Measurements from ENCODE around the gene PPP6R1.

PPP6R1 gene

DNA sequence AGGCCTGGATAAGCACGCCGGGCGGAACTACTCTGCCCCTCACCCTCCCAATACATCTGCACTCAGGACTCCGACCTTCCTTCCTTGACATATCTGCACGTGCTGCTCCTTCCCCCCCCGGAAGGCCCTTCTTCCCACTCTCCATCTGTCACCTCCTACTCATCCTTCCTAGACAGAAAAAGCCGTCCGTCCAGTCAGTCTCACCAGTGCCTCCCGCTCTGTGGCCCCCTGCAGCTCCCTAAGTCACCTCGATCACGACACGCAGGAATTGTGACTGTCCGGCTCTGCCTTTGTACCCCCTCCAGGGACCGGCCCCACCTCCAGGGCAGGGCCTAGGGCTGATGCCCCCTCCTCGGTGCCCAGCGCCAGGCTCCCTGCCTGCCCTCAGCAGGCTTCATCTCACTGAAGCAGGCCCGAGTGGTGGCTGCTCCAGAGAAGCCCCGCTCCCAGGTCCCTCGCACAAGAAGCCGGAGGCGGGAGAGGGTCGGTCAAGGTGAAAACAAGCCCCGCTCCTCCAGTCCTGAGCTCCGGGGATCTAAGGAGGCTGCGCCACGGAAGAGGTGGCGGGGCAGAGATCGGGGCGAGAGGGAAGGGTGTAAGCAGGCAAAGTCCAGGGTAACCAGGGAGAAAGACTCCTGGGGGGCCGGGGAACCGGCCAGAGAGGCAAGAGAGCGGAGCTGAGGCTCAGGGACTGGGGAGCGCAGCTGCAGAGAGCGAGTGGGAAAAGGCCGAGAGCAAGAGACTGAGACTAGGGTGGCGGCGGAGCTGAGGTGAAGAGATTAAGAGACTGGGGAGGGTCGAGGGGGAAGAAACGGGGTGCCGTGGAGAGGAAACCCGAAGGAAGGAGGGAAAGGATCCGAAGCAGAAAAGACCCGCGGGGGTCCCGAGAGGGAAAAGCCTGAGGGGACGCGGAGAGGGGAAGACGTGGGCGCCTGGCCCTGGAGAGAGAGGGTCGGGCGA is 1.1 kb downstream of the PPP6R1 start:
- peak; percentile 26 for DNase-seq

DNA sequence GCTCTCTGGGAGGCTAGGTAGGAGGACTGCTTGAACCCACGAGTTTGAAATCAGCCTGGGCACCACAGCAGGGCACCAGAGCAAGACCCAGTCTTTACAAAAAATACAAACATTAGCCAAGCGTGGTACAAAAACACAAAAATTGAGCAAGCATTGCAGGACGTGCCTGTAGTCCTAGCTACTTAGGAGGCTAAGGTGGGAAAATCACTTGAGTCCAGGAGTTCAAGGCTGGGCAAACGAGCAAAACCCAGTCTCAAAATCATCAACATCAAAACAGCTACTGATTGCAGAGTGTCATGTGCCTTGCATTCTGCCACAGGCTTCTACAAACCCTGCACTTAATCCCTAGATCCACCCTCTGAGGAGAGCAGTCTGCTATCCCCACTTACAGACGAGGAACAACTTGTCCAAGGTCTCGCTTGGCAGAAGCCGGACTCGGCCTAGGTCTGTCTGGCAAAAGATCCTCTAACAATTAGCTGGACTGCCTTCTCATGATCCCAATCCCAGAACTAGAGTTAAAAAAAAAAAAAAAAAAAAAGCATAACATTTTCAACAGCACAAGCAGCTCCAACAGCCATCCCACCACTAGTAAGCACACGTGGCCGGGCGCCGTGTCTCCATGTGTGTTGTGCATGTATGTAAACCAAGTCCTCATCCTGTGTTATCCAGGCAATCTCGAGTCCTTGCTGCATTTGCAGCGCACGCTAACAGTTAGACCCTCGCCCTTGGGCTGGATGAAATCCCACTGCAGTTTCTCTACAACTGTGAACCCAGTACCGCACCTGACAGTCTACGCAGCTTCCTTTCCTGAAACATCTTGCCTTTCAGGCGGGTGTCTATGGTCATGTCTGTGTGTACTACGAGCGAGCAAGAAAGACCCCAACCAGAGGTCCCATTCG is 2.0 kb downstream of the PPP6R1 start:
- DNase-seq, result peak; percentile 19

DNA sequence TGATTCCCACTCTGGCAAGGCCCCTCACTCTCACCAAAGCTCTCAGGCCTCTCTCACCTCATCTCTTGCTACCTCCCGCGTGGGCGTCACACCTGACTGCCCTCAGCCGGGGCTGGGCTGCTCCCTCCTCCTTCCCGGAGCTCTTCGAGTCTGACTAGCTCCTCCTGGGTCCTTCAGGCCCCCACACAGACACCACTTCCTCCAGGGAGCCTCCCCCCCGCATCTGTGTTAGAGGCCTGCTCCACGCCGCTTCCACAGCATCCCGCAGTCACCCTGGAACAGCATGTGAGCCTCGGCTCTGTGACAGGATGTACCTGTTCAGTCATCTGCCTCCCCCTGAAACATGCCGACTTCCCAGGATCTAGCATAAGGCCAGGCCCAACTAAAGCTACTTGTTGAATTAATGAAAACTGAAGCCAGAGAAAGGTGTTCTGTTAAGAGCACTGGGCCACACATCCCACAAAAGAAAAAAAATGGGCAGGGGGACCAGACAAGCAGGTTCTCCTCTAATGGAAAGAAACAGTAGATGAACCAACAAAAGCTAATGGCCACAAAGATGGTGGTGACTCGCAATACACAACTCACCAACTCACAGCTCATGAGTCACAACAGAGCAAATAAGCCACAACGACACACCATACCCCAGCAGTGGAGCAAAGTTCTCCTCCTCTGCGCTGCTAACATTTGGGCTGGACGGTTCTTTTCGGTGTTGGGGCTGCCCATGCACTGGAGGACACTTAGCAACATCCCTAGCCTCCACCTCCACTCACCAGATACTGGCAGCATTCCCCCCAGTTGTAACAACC is 3.0 kb downstream of the PPP6R1 start:
- peak; percentile 60 for DNase-seq

DNA sequence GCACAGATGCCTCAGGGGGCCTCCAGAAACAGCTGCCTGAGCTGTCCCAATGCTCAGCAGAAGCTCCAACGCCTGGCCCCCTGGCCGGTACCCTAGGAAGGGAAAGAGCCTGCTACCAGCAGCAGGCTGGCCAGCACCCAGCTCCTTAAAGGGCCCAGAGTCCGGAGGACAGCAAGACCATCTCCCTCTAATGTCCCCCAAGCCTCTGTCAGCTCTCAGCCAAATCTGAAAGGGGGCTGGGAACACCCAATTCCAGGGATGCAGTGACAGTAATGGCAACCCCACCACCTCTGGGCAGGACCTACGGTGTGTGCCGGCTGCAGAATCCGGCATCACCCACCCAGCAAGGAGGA is 4.2 kb downstream of the PPP6R1 start:
- no peak for DNase-seq

DNA sequence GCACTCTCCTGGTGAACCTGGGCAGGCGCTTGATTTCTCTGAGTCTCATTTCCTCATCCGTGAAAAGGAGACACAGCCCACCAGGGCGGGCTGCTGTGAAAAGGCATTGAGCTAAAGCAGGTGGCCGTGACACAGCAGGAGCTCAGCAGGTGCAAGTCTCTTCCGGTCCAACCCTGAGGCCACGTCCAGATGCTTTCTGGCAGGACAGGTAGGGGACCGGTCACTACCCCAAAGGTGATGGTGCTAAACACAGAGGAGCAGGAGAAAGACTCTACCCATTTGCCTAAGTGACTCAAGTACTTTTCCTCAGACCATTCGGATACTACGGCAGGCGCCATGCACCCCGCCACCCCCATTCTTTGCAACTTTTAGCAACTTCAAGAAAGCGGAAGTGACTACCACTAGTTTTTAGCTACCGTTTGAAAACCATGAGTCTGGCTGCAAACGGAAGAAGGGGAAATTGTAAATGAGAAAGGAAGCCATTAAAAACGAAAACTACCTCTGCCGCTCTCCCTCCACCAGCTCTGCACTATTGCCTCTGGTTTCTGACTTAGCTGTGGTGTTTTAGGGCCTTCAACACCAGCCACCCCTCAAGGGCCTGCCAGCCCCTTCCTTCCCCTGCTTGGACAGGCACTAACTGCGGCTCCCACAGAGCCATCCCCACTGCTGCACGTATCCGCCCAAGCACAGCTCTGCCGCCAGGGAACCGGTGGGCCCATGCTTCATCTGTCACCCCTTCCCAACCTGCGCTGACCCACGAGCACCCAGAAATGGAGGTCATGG is 4.8 kb downstream of the PPP6R1 start:
- peak; percentile 74 for DNase-seq

DNA sequence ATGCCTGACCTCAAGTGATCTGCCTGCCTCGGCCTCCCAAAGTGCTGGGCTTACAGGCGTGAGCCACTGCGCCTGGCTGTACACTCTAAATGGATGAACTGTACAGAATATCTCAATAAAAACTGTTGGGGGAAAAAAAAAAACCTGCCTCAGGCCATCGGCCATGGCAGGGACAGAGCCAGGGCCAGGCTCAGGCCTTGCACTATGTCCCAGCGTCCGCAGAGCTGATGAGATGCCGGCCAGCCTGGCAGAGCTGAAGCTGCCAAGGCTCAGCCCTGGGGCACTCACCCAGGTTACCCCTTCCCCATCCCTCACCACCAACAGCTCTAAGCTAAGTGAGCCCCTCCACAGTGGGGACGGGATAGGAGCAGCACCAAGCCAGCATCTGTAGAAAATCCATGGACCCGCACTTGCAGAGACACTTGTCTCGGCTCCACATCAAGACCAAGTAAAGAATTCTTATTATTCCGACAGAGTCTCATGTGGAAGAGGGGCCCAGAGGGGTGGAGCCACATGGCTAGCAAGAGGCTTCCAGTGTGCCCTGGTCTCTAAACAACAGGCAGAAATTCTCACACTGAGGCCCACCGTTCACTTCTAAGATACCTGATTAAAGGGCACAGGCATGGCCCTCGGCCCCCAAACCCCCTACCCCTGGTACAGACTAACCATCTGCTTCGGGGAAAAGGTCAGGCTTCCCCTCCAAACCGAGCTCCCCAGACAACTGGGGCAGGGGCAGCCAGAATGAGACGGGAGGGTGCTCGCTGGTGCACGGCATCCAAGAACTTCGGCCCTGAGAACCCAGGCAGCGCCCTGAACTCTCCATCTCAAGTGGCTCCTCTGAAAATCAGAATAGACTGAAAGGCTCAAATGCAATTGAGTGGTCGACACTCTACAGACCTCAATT is 5.8 kb downstream of the PPP6R1 start:
- no peak for DNase-seq

DNA sequence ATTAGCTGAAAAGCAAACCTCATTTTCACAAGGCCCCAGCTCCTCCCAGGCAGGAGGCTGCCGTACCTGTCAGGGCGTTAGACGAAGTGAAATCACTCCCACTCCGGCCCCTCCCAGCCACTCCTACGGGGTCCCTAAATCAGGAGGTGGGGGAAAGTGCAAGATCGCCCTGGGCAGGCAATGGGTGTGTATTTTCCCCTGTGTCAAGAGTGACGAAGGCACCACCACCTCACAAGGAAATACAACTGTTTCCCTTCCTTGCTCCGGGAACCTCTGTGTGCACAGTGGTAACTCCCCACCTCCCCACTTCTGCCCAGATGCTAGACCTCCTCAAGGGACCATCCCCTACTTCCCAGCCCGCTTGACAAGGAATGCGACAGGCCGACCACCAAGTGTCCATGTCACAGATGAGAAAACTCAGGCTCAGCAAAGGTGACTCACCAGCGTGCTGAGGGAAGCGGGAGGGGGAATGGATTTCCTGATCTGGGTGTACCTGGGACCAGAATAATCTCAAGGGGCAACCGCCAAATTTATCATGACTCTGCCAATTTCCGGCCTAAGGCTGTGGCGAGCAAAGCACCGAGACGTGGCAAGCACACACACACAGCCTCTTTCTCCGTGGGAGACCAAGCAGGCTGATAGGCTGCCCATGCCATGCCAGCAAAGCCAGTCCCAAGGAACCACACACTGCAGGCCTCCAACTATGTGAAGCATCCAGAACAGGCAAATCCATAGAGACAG is 7.3 kb downstream of the PPP6R1 start:
- DNase-seq, result peak; percentile 57

DNA sequence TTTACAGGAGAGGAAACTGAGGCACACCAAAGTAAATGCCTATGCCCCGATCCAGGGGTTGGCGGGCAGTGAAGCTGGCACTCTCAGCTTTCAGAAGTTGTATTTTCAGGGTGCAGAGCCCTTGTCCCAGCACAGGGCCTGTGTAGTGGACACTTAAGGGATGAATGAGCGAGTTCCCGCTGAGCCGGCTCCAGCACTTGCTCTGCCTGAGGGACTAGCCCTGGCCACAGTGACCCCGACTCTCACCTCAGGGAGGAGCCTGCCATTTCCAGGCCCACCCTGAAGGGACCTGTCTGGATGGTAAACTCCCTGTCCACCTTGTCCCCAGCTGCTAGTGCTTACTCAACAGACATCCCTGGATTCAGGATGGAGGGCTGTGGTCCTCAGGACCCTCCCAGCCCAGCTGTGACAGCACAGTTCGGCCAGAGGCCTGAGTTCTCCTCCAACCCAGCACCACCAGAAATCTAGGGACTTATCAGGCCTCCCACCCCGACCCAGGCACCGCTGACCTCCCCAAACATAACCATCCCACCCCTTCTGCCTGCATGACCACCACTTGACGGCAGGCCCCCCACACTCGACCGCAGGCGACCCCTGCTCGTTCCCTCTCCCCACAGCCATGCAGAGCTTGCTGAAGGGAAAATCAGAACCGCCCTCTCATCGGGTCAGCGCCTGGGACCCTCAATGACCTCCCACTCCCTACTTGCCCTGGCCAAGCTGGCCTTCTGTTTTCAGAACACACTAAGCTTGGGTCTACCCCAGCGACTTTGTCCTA is 8.4 kb downstream of the PPP6R1 start:
- DNase-seq, result no peak

DNA sequence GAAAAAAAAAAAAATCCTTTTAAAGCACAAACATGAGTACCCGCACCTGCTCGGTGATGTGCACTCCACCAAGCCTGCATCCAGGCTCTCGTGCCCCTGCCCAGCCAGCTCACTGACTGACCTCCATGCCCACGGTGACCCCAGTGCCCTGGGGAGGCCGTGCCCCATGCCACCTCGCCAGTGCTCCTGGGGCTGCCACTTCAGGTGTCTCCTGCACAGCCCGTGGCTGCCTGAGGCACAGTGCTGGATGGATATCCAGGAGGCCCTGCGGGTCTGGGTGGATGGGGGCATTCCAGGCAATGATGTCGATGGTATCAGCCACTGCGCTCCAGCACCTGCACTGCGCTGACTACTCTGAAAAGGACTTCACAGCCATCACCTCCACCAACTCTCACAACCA is 9.0 kb downstream of the PPP6R1 start:
- DNase-seq, result no peak

DNA sequence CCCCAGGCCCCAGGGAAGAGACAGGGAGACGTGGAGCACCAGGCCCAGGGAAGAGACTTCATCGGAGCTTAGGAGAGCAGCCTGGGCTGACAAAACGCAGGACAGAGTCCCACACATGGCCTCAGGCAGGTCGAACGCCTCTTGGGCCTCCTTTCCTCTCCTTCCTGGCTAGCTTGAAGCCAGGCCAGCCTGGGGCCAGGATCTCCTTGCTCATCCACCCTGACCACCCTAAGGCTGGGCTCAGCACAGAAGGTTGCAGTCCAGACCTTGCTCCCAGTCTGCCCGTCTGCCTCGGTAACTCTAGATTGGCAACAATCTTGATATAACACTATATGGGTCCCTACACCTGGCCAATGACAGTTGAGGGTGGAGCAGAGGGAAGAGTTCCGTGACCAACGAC is 10.1 kb downstream of the PPP6R1 start:
- no peak for DNase-seq

DNA sequence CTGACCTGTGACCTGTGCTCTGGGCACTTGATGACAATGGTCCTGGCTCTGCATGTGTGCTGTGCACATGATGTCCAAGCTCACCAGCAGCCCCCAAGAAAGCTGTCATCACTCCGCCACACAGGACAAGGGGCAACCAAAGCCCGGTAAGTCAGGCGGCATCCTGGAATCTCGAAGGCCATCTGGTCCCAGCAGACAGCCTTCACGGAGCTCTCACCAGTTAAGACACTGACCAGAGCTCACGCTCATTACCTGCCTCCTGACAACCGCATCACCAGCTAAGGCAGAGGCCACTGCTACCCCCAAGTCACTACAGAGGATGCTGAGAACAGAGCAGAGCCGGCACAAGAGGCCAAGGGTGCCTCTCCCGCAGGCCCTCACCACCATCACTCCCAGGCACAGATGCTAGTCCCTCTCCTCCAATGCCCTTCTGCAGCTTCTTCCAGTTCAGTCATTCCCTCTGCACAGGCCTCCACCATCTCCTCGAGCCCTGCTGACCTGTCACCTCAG is 10.6 kb downstream of the PPP6R1 start:
- DNase-seq, result no peak

DNA sequence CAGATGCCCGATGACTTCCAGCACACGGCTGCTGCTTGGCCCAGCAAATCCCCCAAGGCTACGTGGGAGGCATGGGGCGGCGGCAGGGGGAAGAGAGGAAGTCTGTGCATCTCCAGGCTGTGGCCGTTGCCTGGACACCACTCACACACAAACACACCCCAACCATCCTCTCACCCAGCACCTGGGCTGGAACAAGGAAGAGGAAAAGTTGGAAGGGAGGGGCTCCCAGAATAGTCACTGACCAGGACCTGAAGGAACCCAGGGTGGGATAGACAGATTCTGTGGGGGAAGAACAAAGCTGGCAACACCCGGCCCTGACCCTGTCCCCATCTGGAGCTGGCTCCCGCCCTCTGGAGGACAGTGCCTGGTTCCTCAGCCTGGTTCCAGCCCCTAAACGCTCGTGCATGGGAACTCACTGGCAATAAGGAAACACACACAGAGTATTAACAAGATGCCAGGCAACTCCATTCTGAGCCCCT is 11.2 kb downstream of the PPP6R1 start:
- DNase-seq, result no peak

DNA sequence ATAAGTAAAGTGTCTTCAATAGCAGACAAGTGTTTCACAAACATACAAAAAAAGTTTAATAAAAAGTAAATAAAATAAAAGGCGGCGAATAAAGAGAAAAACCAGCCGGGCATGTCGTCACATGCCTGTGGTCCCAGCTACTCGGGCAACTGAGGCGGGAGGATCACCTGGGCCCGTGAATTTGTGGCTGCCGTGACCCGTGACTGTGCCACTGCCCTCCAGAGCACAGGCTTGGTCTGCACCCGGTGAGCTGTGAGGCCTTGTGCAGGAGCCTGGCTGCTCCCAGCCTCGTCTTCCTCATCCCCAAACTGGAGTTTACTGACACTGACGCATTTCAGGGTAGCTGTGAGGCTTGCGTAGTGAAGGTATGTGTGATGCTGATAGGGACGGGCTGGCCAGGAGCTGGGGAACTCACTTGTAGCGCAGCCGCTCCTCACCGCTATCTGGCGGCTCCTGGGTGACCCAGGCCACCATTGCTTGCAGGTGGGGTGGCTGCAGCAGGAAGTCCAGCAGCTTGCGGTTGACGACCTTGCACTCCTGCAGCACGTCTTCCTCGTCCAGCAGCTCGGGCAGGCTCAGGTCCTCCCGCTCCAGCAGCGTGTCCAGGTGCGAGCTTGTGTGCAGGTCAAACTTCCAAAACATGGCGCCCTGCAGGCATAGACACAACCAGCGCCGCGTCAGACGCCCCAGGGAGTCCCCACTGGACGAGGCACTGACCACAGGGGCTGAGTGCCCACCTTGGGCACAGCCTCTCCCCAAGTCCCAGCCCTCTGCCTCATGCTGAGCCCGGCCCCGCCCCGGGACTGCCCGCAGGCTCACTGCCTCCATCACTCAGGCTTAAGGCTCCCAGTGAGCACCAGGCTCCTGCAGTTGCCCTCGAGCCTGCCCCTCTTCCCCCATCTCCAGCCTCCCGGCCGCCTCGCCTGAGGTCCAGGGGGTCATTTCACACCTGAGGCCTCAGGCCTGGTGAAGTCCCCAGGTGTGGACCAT is 12.1 kb downstream of the PPP6R1 start:
- no peak for DNase-seq

DNA sequence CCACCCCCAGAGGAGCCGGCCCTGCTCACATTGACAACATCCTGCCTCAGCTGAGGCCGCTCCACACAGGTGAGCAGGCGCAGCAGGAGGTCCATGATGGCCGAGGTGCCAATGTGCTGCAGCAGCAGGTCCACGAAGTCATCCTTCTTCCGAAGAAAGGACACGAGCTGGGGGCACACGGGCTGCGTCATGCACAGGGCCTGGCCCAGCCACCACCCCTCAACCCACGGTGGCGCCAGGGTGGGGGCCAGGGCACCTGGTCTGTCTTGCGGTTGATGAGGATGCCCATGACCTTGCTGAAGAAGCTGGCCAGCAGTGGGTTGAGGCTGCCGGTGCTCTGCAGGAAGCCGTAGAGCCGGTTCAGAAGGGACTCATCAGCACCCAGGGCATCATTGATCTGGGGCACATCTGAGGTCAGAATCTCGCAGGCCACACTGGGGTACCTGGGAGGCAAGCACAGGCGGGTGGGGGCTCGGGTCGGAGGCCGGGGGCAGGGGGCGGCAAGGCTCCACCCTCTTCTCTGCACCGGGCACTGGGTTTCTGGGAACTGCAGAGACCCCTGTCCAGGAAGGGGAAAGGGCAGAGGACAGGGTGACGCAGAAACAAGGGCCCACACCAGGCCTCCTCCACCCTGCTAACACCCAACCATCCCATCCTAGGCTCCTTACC is 13.4 kb downstream of the PPP6R1 start:
- DNase-seq, result no peak

DNA sequence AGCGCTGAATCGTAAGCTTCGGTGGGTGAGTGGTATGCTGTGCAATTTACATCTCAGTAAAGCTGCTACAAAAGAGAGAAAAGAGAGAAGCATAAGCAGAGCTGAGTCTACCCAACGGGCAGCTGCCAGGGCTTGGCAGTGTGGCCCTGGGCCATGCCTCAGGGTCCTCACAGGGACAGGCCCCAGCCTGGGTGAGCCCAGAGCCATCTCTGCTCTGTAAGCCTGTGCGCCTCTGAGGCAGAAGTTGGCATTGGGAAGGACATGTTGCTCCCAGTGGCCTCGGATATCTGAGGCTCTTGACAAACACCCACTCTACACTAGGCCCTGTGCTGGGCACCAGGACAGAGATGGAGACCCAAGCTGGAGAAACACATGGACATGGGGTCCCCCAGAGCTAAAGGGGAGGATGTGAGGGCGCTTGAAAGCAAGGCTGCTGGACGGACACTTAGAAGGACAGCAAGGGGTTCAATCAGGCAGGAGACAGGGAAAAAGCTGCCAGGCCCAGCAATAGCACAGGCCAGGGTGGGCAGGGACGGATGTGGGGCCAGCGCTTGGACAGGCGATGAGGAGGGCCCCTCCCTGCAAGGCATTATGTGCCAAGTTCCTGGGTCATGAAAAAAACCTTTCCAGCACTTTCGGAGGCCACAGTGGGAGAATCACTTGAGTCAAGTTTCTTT is 14.7 kb downstream of the PPP6R1 start:
- DNase-seq, result no peak

DNA sequence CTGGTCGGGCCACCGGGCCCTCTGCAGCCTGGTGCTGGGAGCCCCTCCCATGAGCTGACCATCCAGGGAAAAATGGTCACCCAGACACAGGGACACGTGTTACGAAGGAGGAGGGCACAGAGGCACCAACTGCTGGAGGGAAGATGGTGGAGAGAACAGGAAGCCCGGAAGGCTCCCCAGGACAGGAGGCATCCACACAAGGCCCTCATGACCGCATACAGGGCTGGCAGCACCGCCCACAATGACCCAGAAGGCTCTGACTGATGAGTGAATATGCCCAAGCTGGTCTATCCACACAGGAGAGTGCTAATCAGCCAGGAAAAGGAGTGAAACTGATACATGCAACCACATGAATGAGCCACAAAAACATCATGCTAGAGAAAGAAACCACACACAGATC is 16.3 kb downstream of the PPP6R1 start:
- no peak for DNase-seq
